Stimulated activated CD4-positive, alpha-beta T cell treated with anti-CD3 and anti-CD28 coated beads, Interleukin-2, amount 100 ng/mL, for 4 hours (primary cell): Measurements from ENCODE around the gene PLA2G4D.

Experiments used
- DNase-seq: peaks from one replicate; pipeline ENCODE4 v3.0.0-alpha.2; 2020; ENCODE audit warnings: low read depth

The PLA2G4D gene

GRCh38 chr15:42053914-42054313 lies 40.4 kb downstream of the PLA2G4D start:
- DNase-seq: no peak

- no peak for DNase-seq
Measured at GRCh38 chr15:42053010-42053409, 41.4 kb downstream of the PLA2G4D start.

GRCh38 chr15:42050484-42051255 lies 43.7 kb downstream of the PLA2G4D start:
- no peak for DNase-seq

GRCh38 chr15:42048821-42049200 lies 45.6 kb downstream of the PLA2G4D start:
- DNase-seq: no peak

- DNase-seq: no peak
Measured at GRCh38 chr15:42048080-42048820, 46.1 kb downstream of the PLA2G4D start.

- no peak for DNase-seq
Measured at GRCh38 chr15:42046597-42046996, 47.8 kb downstream of the PLA2G4D start.

- no peak for DNase-seq
Measured at GRCh38 chr15:42045211-42045615, 49.1 kb downstream of the PLA2G4D start.

GRCh38 chr15:42042602-42043400 lies 51.6 kb downstream of the PLA2G4D start:
- DNase-seq: no peak

- no peak for DNase-seq
Measured at GRCh38 chr15:42038401-42038800, 56.0 kb downstream of the PLA2G4D start.

- no peak for DNase-seq
Measured at GRCh38 chr15:42037656-42038055, 56.7 kb downstream of the PLA2G4D start.

GRCh38 chr15:42036966-42037365 lies 57.4 kb downstream of the PLA2G4D start:
- DNase-seq: no peak

GRCh38 chr15:42036112-42036905 lies 58.1 kb downstream of the PLA2G4D start:
- no peak for DNase-seq

- DNase-seq: no peak
Measured at GRCh38 chr15:42035435-42035761, 59.0 kb downstream of the PLA2G4D start.

- DNase-seq: no peak
Measured at GRCh38 chr15:42034628-42035434, 59.5 kb downstream of the PLA2G4D start.

- DNase-seq: no peak
Measured at GRCh38 chr15:42033214-42033873, 61.0 kb downstream of the PLA2G4D start.

- no peak for DNase-seq
Measured at GRCh38 chr15:42032376-42033213, 61.8 kb downstream of the PLA2G4D start.

GRCh38 chr15:42031198-42031915 lies 63.0 kb downstream of the PLA2G4D start:
- no peak for DNase-seq

GRCh38 chr15:42027521-42027920 lies 66.8 kb downstream of the PLA2G4D start:
- DNase-seq: no peak

- DNase-seq: no peak
Measured at GRCh38 chr15:42024303-42024702, 70.1 kb downstream of the PLA2G4D start.
